ENCODE measurements around the gene ANKRD13C.

DNA sequence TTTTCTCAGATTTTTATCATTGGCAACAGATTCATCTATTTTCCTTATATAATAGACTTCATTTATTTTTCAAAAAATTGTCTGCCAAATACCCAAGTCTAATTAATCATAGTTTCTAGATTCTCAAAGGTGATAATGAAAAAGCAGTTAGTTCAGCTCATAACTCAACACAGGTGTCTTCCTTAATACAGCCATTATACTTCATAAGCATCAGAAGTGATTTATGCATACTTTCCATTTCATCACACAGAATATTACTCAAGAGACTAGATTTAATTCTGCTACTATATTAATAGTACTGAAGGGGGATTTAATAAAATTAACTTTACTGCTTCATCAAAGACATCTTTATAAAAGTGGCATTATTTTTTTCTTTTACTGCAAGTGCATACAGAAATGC, 114.6 kb downstream of the ANKRD13C start:
- TF ChIP-seq CTCF (IDR thresholded peaks at IDR 0.05; ENCODE audit: low read depth, low read length) (no peak), EZH2phosphoT487 (IDR thresholded peaks at IDR 0.05; ENCODE audit: low read depth) (no peak)
